Hepatocyte (in vitro differentiated cells): ENCODE data around the gene STXBP6.

ENCODE experiments used
- CTCF ChIP-seq: fragments of 200-600 bp; sonication (generic); IDR thresholded peaks from 2 replicates; pipeline ENCODE4 v1.5.1; 2016; ENCODE audit warnings: antibody characterized with exemption, mild to moderate bottlenecking; ENCODE audit not compliant: poor library complexity
- EZH2 ChIP-seq: fragments of 200-600 bp; sonication (generic); IDR thresholded peaks from 2 replicates; pipeline ENCODE4 v1.6.1; 2016; ENCODE audit warnings: antibody characterized with exemption, mild to moderate bottlenecking, borderline replicate concordance
- EZH2phosphoT487 ChIP-seq: fragments of 200-600 bp; sonication (generic); IDR thresholded peaks from one replicate; pipeline ENCODE4 v1.6.1; 2018; ENCODE audit warnings: antibody characterized with exemption, mild to moderate bottlenecking, low read depth, moderate library complexity; ENCODE audit not compliant: unreplicated experiment, severe bottlenecking

- no peak for TF ChIP-seq EZH2phosphoT487
- no peak for TF ChIP-seq CTCF
- TF ChIP-seq EZH2, result no peak
Measured at GRCh38 chr14:25074099-25074685, 24.2 kb upstream of the STXBP6 start.
